CD14-positive monocyte (primary cell): Measurements from ENCODE around the gene SPTBN5. TPM values are rescaled to one million over a fixed set of nuclear protein-coding genes. Genes with fewer than 3 reads are reported as not detected.

Experiments used
- DNase-seq, 3 donors: peaks; one replicate each; pipeline ENCODE4 v3.0.0-alpha.2; 2011 to 2022
- H2AFZ ChIP-seq: 2 replicates; pipeline ENCODE4 v1.6.0; 2012; ENCODE audit warnings: mild to moderate bottlenecking, low read depth, low read length, inconsistent platforms; ENCODE audit not compliant: insufficient read depth, poor library complexity, severe bottlenecking
- H3K27ac ChIP-seq, 2 donors: 1 replicate in 1 of 2; 2 replicates in 1 of 2; pipeline ENCODE4 v1.5.1; 2012 to 2013; ENCODE audit warnings: low read length in 2 of 2, control low read depth in 1 of 2, inconsistent platforms in 1 of 2, low read depth in 1 of 2, mild to moderate bottlenecking in 1 of 2
- H3K27me3 ChIP-seq, 2 donors: one replicate each; pipeline versions ENCODE4 v1.6.0 to v1.6.1; 2011 to 2013; ENCODE audit warnings: low read length in 2 of 2; ENCODE audit not compliant: control insufficient read depth in 2 of 2, insufficient read depth in 2 of 2
- H3K36me3 ChIP-seq, 2 donors: replicated peaks in 1 of 2; 1 replicate in 1 of 2; 2 replicates in 1 of 2; pipeline versions ENCODE4 v1.5.1 to v1.6.1; 2012 to 2013; ENCODE audit warnings: low read length in 2 of 2, control low read depth in 1 of 2, inconsistent platforms in 1 of 2, mild to moderate bottlenecking in 1 of 2; ENCODE audit not compliant: insufficient read depth in 2 of 2, control insufficient read depth in 1 of 2
- H3K4me1 ChIP-seq, 2 donors: 1 replicate in 1 of 2; 2 replicates in 1 of 2; pipeline versions ENCODE4 v1.5.1 to v1.6.1; 2012 to 2013; ENCODE audit warnings: low read length in 2 of 2, control low read depth in 1 of 2, inconsistent platforms in 1 of 2, mild to moderate bottlenecking in 1 of 2, moderate library complexity in 1 of 2; ENCODE audit not compliant: insufficient read depth in 2 of 2, control insufficient read depth in 1 of 2
- H3K4me2 ChIP-seq: replicated peaks from 2 replicates; pipeline ENCODE3; 2012; ENCODE audit warnings: low read length, moderate library complexity, mild to moderate bottlenecking; ENCODE audit not compliant: poor library complexity, severe bottlenecking; ENCODE audit errors: extremely low read depth
- H3K4me3 ChIP-seq, 3 experiments: fragments of 200-600 bp in 1 of 3; sonication (generic) in 1 of 3; replicated peaks in 1 of 3; 1 replicate in 2 of 3; 2 replicates in 1 of 3; pipeline ENCODE4 v1.5.1; 2011 to 2013; ENCODE audit warnings: low read length in 3 of 3, mild to moderate bottlenecking in 3 of 3, control low read depth in 2 of 3, low read depth in 2 of 3, inconsistent platforms in 1 of 3, moderate library complexity in 1 of 3
- H3K79me2 ChIP-seq: 2 replicates; pipeline ENCODE4 v1.6.0; 2012; ENCODE audit warnings: mild to moderate bottlenecking, control low read depth, inconsistent platforms, low read length, moderate library complexity; ENCODE audit not compliant: insufficient read depth
- H3K9ac ChIP-seq: 2 replicates; pipeline ENCODE4 v1.6.0; 2017; ENCODE audit warnings: low read length, mild to moderate bottlenecking; ENCODE audit not compliant: insufficient read depth, poor library complexity, severe bottlenecking
- H3K9me3 ChIP-seq, 2 donors: replicated peaks in 1 of 2; 1 replicate in 1 of 2; 2 replicates in 1 of 2; pipeline versions ENCODE4 v1.5.1 to v1.6.1; 2012 to 2013; ENCODE audit warnings: low read length in 2 of 2, control low read depth in 1 of 2; ENCODE audit not compliant: control insufficient read depth in 1 of 2, insufficient read depth in 1 of 2
- H4K20me1 ChIP-seq: 2 replicates; pipeline ENCODE4 v1.6.0; 2012; ENCODE audit warnings: mild to moderate bottlenecking, low read length, control low read depth, moderate library complexity; ENCODE audit not compliant: insufficient read depth
- H3K27ac Mint-ChIP-seq, 7 donors: one replicate each; pipeline ENCODE4 v1.8.0; 2020; ENCODE audit warnings: mild to moderate bottlenecking in 7 of 7, mixed read lengths in 7 of 7, moderate library complexity in 6 of 7, inconsistent platforms in 2 of 7
- H3K27me3 Mint-ChIP-seq, 3 donors: one replicate each; pipeline ENCODE4 v1.8.0; 2021 to 2022; ENCODE audit warnings: low read depth in 3 of 3, mild to moderate bottlenecking in 3 of 3, mixed read lengths in 3 of 3, moderate library complexity in 3 of 3, inconsistent platforms in 1 of 3
- H3K36me3 Mint-ChIP-seq, 2 donors: one replicate each; pipeline ENCODE4 v1.8.0; 2020; ENCODE audit warnings: mixed read lengths in 2 of 2, inconsistent platforms in 1 of 2, mild to moderate bottlenecking in 1 of 2
- H3K4me1 Mint-ChIP-seq: one replicate; pipeline ENCODE4 v1.8.0; 2020; ENCODE audit warnings: mild to moderate bottlenecking, mixed read lengths
- H3K4me3 Mint-ChIP-seq, 2 donors: one replicate each; pipeline ENCODE4 v1.8.0; 2020; ENCODE audit warnings: mild to moderate bottlenecking in 2 of 2, mixed read lengths in 2 of 2, moderate library complexity in 1 of 2
- H3K9me3 Mint-ChIP-seq, 7 donors: one replicate each; pipeline ENCODE4 v1.8.0; 2020 to 2022; ENCODE audit warnings: mixed read lengths in 7 of 7, mild to moderate bottlenecking in 6 of 7, moderate library complexity in 6 of 7, inconsistent platforms in 2 of 7
- CTCF ChIP-seq: fragments of 200-600 bp; IDR thresholded peaks from one replicate; pipeline ENCODE4 v1.8.0; 2022; ENCODE audit warnings: antibody characterized with exemption, mild to moderate bottlenecking
- WGBS: methylation state at CpG from one replicate; pipeline ENCODE4 v1.1.5; 2013; ENCODE audit warnings: missing lambda C conversion rate; ENCODE audit not compliant: insufficient coverage; 5-methylcytosine and 5-hydroxymethylcytosine counted together
- intact Hi-C, 2 donors: fragments of 100-400 bp; cut with micrococcal nuclease; formaldehyde crosslinking; loops; one replicate each; pipeline versions ENCODE4 v1.15.0 to v1.15.1; 2023
- polyA plus RNA-seq, 3 donors: library from polyadenylated mRNA; depleted of rRNA in 1 of 3; unstranded in 2 of 3; stranded (reverse) in 1 of 3; fragments of 300-500 nt in 2 of 3; fragments of >200 nt in 1 of 3; fragmentation: Illumina TruSeq in 2 of 3; gene quantifications; 1 replicate in 2 of 3; 2 replicates in 1 of 3; pipeline ENCODE4 v1.2.3, GENCODE V29; 2012 to 2021

The SPTBN5 gene
- polyA plus RNA-seq, 3 donors, result 0.29 TPM; not detected in 2

GRCh38 chr15:41860049-41860828 lies 33.6 kb downstream of the SPTBN5 start:
- peaks cover 0 to 4% (median 1%) of the 10 kb centered on the region in 3 donors for H3K27me3 Mint-ChIP-seq
- intact Hi-C loops, result no loop called here
- peak; percentile 43 for TF ChIP-seq CTCF
- no peaks in the 10 kb centered on the region for H3K9me3 ChIP-seq
- no peaks in the 10 kb centered on the region for H3K36me3 ChIP-seq
- 10% methylated on average over 7 of the region's 15 CpGs for WGBS
- H3K4me2 ChIP-seq, result no peak overlapping the region
- H2AFZ ChIP-seq, result peak overlapping the region; percentile 37
- H3K4me1 Mint-ChIP-seq, result peaks cover 12% of the 10 kb centered on the region
- H3K4me1 ChIP-seq, result peaks cover 3 to 9% of the 10 kb centered on the region in 2 donors
- H3K27ac Mint-ChIP-seq, result peak overlapping the region in 3 of 7 donors; percentile 18 to 57 (median 30)
- H3K27me3 ChIP-seq, result no peaks in the 10 kb centered on the region
- no peak overlapping the region for H3K4me3 Mint-ChIP-seq
- no peaks in the 10 kb centered on the region for H3K9me3 Mint-ChIP-seq
- peak; percentile 51 to 63 (median 63) for DNase-seq
- H3K9ac ChIP-seq, result no peak overlapping the region
- H3K36me3 Mint-ChIP-seq, result no peaks in the 10 kb centered on the region
- H3K27ac ChIP-seq, result no peak overlapping the region
- H3K79me2 ChIP-seq, result no peaks in the 10 kb centered on the region
- no peaks in the 10 kb centered on the region for H4K20me1 ChIP-seq
- no peak overlapping the region for H3K4me3 ChIP-seq

- Histone ChIP-seq H2AFZ (no peak overlapping the region), H3K79me2 (no peaks in the 10 kb centered on the region), H3K27me3 (no peaks in the 10 kb centered on the region), H3K4me2 (no peak overlapping the region), H3K36me3 (no peaks in the 10 kb centered on the region), H3K4me3 (no peak overlapping the region), H3K4me1 (peaks cover 3 to 9% of the 10 kb centered on the region in 2 donors), H3K9me3 (no peaks in the 10 kb centered on the region), H3K9ac (no peak overlapping the region), H4K20me1 (no peaks in the 10 kb centered on the region), H3K27ac (no peak overlapping the region)
- peaks cover 12% of the 10 kb centered on the region for H3K4me1 Mint-ChIP-seq
- H3K27me3 Mint-ChIP-seq, result peaks cover 0 to 4% (median 1%) of the 10 kb centered on the region in 3 donors
- no peaks in the 10 kb centered on the region for H3K36me3 Mint-ChIP-seq
- intact Hi-C loops, result no loop called here
- H3K27ac Mint-ChIP-seq, result no peak overlapping the region
- no peak for DNase-seq
- no peak overlapping the region for H3K4me3 Mint-ChIP-seq
- 100% methylated on average over 6 of the region's 15 CpGs for WGBS
- TF ChIP-seq CTCF, result no peak
- no peaks in the 10 kb centered on the region for H3K9me3 Mint-ChIP-seq
Observed at GRCh38 chr15:41858756-41859155, 35.1 kb downstream of the SPTBN5 start.
